ENCODE data around the gene GSTCD.
"Not testable (repeated sequence)": the region's sequence is repeated elsewhere in the genome, so short reads cannot be mapped to it uniquely, and the experiment has no call there.

GSTCD gene

DNA sequence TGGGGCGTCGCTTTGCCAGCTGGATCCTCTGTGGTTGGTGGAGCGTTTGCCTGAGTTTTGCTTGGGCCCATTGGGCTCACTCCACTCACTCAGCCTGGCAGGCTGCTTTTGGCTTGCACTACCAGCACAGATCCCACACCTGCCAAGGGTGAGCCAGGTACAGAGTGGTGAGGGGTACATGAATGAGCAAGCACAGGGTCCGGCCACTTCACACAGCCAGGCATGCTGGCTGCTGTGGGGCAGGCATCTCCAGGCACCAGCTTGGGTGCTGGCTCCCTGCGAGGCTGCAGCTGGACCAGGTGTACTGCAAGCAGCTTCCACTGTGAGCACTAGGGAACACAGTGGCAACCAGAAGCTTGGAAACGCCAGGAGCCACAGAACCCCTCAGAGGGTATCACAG is 126.6 kb downstream of the GSTCD start:
- DNase-seq (ENCODE audit: low spot score in 2 of 2) (no peak), ATAC-seq (replicated peaks; ENCODE audit: extremely low read depth, poor library complexity, severe bottlenecking) (no peak)
- no peaks in the 10 kb centered on the region for H3K27me3 Mint-ChIP-seq
- H3K4me1 Mint-ChIP-seq, result no peaks in the 10 kb centered on the region
- no peak overlapping the region for H3K27ac Mint-ChIP-seq (ENCODE audit: low read depth)
- H3K4me3 Mint-ChIP-seq, result no peak overlapping the region
- H3K36me3 Mint-ChIP-seq (ENCODE audit: insufficient read depth), result no peaks in the 10 kb centered on the region
- H3K9me3 Mint-ChIP-seq, result no peaks in the 10 kb centered on the region

DNA sequence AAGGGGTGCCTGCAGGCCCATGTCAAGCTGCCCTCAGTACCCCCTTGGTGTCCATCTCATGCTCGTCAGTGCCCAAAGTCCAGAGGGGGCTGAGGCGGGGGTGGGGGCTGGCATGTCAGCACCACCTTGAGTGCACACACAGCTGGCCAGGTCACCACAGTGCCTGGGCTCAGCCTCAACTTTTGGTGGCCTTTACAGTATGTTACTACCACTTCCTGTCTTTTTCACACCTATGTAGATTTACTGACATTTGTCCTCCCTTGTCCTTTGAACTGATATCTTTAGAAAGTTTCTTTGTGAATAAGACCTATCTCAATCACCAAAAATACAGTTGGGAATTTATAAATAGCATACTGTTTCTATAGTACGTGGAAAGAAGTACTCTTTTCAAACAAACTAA is 128.0 kb downstream of the GSTCD start:
- Mint-ChIP-seq H3K27ac (ENCODE audit: low read depth) (no peak overlapping the region), H3K27me3 (no peaks in the 10 kb centered on the region), H3K9me3 (no peaks in the 10 kb centered on the region), H3K4me3 (no peak overlapping the region), H3K36me3 (ENCODE audit: insufficient read depth) (no peaks in the 10 kb centered on the region), H3K4me1 (no peaks in the 10 kb centered on the region)
- DNase-seq (ENCODE audit: low spot score in 2 of 2) (no peak), ATAC-seq (replicated peaks; ENCODE audit: extremely low read depth, poor library complexity, severe bottlenecking) (no peak)

DNA sequence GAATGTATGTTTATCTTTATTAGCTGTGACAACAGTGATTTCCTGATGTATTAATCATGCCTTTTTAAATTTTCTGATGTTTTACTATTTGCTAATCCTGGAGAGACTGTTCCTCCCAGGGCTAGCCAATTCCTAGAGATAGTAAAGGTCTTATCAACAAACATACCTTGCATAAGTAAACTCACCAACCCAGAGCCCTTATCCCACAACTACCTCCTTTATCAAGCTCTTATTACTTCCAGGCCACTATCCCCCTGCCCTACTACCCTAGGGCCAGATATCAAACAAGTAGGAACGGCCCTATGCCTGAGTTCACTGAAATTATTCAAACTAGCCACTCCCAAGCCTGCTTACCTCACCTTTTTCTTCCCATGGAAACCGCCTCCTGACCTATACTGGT is 128.5 kb downstream of the GSTCD start:
- no peaks in the 10 kb centered on the region for H3K4me1 Mint-ChIP-seq
- no peaks in the 10 kb centered on the region for H3K36me3 Mint-ChIP-seq (ENCODE audit: insufficient read depth)
- H3K27ac Mint-ChIP-seq (ENCODE audit: low read depth), result no peak overlapping the region
- no peak overlapping the region for H3K4me3 Mint-ChIP-seq
- ATAC-seq (replicated peaks; ENCODE audit: extremely low read depth, poor library complexity, severe bottlenecking) (no peak), DNase-seq (ENCODE audit: low spot score in 2 of 2) (no peak)
- no peaks in the 10 kb centered on the region for H3K27me3 Mint-ChIP-seq
- H3K9me3 Mint-ChIP-seq, result no peaks in the 10 kb centered on the region

DNA sequence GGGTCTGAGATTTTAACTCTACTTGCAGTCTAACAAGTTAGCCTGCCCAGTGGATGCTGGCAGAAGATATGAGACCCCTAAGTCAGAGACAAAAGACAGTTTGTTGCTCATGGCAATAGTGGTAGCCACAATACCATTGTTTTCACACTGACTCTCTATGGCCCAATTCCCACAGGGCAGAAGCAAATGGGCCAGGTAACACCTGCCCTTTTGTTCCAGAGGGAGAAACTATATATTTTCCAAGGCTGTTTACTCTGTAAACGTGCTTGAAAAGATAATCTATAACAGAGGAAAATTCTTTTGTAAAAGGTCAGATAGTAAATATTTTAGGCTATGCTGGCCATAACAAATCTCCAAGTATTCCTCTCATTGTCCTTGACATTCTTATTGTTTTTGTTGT is 129.5 kb downstream of the GSTCD start:
- Mint-ChIP-seq H3K4me3 (no peak overlapping the region), H3K4me1 (no peaks in the 10 kb centered on the region), H3K9me3 (no peaks in the 10 kb centered on the region), H3K27ac (ENCODE audit: low read depth) (no peak overlapping the region), H3K36me3 (ENCODE audit: insufficient read depth) (no peaks in the 10 kb centered on the region), H3K27me3 (no peaks in the 10 kb centered on the region)
- DNase-seq (ENCODE audit: low spot score in 2 of 2) (no peak), ATAC-seq (replicated peaks; ENCODE audit: extremely low read depth, poor library complexity, severe bottlenecking) (no peak)

DNA sequence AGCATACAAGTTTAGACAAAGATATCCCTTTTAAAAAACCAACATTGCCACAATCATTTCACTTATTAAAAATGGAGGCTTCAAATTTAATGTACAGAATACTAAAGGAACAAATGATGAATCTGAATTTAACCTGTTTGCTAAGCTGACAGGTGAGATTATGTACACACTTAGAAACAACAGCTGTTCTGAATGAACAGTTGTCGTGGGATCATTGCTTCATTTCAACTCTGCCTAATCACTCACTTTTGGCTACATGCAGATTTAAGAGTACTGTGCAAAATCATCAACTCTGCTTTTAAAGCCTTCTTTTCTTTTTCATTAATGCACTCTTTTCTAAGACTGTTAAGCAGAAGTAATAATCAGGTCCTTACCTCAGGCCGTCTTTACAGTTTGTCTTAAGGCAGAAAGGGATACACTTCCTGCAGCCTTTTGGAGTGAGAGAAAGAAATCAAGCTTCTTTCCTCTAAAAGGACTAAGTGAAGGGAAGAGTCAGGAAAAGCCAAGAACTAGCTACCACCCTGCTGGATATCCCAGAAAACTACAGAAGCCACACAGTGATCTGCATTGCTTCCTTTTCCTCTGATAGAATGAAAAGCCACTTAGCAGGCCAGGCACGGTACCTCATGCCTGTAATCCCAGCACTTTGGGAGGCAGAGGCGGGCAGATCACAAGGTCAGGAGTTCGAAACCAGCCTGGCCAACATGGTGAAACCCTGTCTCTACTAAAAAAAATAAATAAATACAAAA is 132.0 kb downstream of the GSTCD start:
- no peak for ATAC-seq (replicated peaks; ENCODE audit: extremely low read depth, poor library complexity, severe bottlenecking)
- DNase-seq (ENCODE audit: low spot score in 2 of 2), result no peak
- no peaks in the 10 kb centered on the region for H3K4me1 Mint-ChIP-seq
- no peaks in the 10 kb centered on the region for H3K36me3 Mint-ChIP-seq (ENCODE audit: insufficient read depth)
- H3K9me3 Mint-ChIP-seq, result no peaks in the 10 kb centered on the region
- H3K27ac Mint-ChIP-seq (ENCODE audit: low read depth), result no peak overlapping the region
- no peaks in the 10 kb centered on the region for H3K27me3 Mint-ChIP-seq
- no peak overlapping the region for H3K4me3 Mint-ChIP-seq

DNA sequence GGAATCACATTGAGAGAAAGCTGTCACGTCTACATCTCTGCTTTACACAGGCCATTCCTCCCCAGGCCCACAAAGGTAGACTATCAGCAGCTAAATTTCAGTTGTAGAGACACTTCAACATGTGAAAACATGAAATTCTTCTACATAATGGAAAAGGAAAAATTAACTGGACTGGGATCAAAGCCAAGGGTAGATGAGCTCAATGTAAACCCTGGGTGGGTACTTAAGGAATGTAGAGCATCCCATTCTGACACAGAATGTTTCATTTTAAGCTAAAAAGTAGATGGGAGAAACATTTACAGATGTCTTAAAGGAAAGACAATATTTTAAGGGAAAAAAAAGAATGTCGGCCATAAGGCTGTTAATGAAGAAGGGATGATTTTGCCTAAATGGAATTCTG is 135.4 kb downstream of the GSTCD start:
- H3K9me3 Mint-ChIP-seq, result no peaks in the 10 kb centered on the region
- H3K4me3 Mint-ChIP-seq, result no peak overlapping the region
- H3K27me3 Mint-ChIP-seq, result no peaks in the 10 kb centered on the region
- no peaks in the 10 kb centered on the region for H3K36me3 Mint-ChIP-seq (ENCODE audit: insufficient read depth)
- no peak overlapping the region for H3K27ac Mint-ChIP-seq (ENCODE audit: low read depth)
- H3K4me1 Mint-ChIP-seq, result no peaks in the 10 kb centered on the region
- no peak for DNase-seq (ENCODE audit: low spot score in 2 of 2)
- ATAC-seq (replicated peaks; ENCODE audit: extremely low read depth, poor library complexity, severe bottlenecking), result no peak

DNA sequence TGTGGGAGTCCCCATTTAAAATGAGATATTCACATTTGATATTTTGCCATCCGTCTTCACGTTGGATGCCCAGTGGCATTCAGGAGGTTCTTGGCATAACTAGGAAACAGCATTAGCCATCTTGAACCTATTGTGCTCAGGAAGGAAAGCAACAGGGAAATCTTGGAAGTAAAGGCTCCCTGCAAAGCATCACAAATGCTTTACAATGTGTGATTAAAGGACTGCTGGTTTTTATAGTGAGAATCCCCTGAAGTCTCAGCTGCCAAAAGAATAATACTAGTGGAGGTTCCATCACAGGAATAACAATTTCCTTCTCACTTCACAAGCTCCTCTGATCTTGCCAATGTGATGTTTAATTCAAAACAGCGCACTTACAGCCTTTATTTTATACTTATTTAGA is 137.0 kb downstream of the GSTCD start:
- H3K4me3 Mint-ChIP-seq, result no peak overlapping the region
- H3K4me1 Mint-ChIP-seq, result no peaks in the 10 kb centered on the region
- H3K27me3 Mint-ChIP-seq, result no peaks in the 10 kb centered on the region
- no peak overlapping the region for H3K27ac Mint-ChIP-seq (ENCODE audit: low read depth)
- DNase-seq (ENCODE audit: low spot score in 2 of 2) (no peak), ATAC-seq (replicated peaks; ENCODE audit: extremely low read depth, poor library complexity, severe bottlenecking) (no peak)
- no peaks in the 10 kb centered on the region for H3K36me3 Mint-ChIP-seq (ENCODE audit: insufficient read depth)
- no peaks in the 10 kb centered on the region for H3K9me3 Mint-ChIP-seq

DNA sequence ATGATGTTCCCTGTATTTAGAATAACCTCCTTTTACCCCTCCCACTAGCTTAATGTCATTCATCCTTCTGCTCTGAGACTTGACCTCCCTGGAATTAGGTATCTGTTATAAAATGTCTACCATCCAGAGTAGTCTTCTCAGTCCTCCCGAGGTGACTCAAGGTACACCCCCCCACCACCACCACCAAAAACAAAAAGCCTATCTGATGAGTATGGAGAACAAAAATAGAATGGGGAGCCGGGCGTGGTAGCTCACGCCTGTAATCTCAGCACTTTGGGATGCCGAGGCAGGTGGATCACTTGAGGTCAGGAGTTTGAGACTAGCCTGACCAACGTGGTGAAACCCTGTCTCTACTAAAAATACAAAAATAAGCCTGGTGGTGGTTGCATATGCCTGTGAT is 139.8 kb downstream of the GSTCD start:
- H3K9me3 Mint-ChIP-seq; DNase-seq (ENCODE audit: low spot score in 2 of 2); ATAC-seq (replicated peaks; ENCODE audit: extremely low read depth, poor library complexity, severe bottlenecking); H3K4me1 Mint-ChIP-seq; H3K27me3 Mint-ChIP-seq; H3K36me3 Mint-ChIP-seq (ENCODE audit: insufficient read depth); H3K27ac Mint-ChIP-seq (ENCODE audit: low read depth); H3K4me3 Mint-ChIP-seq: not testable (repeated sequence)

DNA sequence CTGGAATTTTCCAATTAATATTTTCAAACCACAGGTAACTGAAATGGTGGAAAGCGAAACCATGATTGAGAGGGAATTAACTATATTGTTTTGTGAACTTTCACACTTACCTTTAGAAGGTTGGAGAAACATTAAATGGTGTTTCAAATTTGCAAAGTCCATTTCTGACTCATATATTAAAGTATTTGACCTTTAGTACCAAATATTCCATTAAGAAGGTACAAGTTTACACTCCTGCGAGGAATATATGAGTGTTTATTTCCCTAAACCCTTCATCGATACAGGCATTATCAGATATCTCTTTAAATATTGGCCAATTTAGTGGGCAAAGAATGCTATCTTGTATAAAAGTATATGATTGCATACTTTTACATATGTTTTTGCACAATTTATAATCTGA is 142.6 kb downstream of the GSTCD start:
- H3K36me3 Mint-ChIP-seq (ENCODE audit: insufficient read depth), result no peaks in the 10 kb centered on the region
- no peak overlapping the region for H3K27ac Mint-ChIP-seq (ENCODE audit: low read depth)
- no peaks in the 10 kb centered on the region for H3K4me1 Mint-ChIP-seq
- no peak overlapping the region for H3K4me3 Mint-ChIP-seq
- H3K9me3 Mint-ChIP-seq, result peaks cover 13% of the 10 kb centered on the region
- DNase-seq (ENCODE audit: low spot score in 2 of 2), result no peak
- H3K27me3 Mint-ChIP-seq, result no peaks in the 10 kb centered on the region
- ATAC-seq (replicated peaks; ENCODE audit: extremely low read depth, poor library complexity, severe bottlenecking), result no peak

DNA sequence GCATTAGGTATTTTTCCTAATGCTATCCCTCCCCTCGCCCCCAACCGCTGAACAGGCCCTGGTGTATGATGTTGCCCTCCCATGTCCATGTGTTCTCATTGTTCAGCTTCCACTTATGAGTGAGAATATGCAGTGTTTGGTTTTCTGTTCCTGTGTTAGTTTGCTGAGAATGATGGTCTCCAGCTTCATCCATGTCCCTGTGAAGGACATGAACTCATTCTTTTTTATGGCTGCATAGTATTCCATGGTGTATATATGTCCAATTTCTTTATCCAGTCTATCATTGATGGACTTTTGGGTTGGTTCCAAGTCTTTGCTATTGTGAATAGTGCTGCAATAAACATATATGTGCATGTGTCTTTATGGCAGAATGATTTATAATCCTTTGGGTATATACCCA is 143.6 kb downstream of the GSTCD start:
- H3K4me1 Mint-ChIP-seq; DNase-seq (ENCODE audit: low spot score in 2 of 2); ATAC-seq (replicated peaks; ENCODE audit: extremely low read depth, poor library complexity, severe bottlenecking); H3K27ac Mint-ChIP-seq (ENCODE audit: low read depth); H3K36me3 Mint-ChIP-seq (ENCODE audit: insufficient read depth); H3K4me3 Mint-ChIP-seq; H3K27me3 Mint-ChIP-seq: not testable (repeated sequence)
- peaks cover 20% of the 10 kb centered on the region for H3K9me3 Mint-ChIP-seq

DNA sequence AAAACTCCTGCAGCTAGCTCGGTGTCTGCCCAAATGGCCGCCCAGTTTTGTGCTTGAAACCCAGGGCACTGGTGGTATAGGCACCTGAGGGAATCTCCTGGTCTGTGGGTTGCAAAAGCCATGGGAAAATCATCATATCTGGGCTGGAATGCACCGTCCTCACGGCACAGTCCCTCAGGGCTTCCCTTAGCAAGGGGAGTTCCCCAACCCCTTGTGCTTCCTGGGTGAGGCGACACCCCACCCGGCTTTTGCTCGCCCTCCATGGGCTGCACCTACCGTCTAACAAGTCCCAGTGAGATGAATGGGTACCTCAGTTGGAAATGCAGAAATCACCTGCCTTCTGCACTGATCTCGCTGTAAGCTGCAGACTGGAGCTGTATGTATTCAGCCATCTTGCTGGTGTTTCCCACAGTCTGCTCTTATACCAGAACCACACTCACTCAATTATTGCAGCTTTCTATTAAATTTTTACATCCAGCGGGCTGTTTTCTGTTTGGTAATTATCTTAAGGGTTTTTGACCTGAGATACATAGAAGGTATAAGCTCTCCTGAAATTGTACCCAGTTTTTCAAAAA is 150.0 kb downstream of the GSTCD start:
- Mint-ChIP-seq H3K4me3 (no peak overlapping the region), H3K27me3 (no peaks in the 10 kb centered on the region), H3K27ac (ENCODE audit: low read depth) (no peak overlapping the region), H3K9me3 (peaks cover 39% of the 10 kb centered on the region), H3K4me1 (no peaks in the 10 kb centered on the region), H3K36me3 (ENCODE audit: insufficient read depth) (peaks cover 4% of the 10 kb centered on the region)
- ATAC-seq (replicated peaks; ENCODE audit: extremely low read depth, poor library complexity, severe bottlenecking), result no peak
- DNase-seq (ENCODE audit: low spot score in 2 of 2), result no peak

DNA sequence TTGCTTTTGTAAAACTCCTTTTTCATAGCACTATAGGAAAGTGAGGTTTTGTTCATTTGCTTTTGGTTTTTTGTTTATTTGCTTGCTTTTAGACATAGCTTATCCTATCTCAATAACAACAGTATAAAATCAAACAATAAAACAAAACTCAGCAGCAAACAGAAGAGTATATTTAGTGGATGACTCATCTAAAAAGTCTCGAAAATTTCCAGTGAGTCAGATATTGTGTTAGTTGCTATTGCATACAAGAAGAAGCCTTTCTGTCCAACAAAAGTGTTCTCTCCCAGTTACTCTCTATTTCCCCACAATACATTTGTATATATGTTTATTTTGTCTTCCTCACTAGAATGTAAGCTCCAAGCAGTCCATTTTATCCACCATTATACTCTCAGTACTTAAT is 150.6 kb downstream of the GSTCD start:
- no peaks in the 10 kb centered on the region for H3K4me1 Mint-ChIP-seq
- no peaks in the 10 kb centered on the region for H3K27me3 Mint-ChIP-seq
- peaks cover 39% of the 10 kb centered on the region for H3K9me3 Mint-ChIP-seq
- DNase-seq (ENCODE audit: low spot score in 2 of 2) (no peak), ATAC-seq (replicated peaks; ENCODE audit: extremely low read depth, poor library complexity, severe bottlenecking) (no peak)
- no peak overlapping the region for H3K4me3 Mint-ChIP-seq
- H3K27ac Mint-ChIP-seq (ENCODE audit: low read depth), result no peak overlapping the region
- H3K36me3 Mint-ChIP-seq (ENCODE audit: insufficient read depth), result peaks cover 4% of the 10 kb centered on the region

DNA sequence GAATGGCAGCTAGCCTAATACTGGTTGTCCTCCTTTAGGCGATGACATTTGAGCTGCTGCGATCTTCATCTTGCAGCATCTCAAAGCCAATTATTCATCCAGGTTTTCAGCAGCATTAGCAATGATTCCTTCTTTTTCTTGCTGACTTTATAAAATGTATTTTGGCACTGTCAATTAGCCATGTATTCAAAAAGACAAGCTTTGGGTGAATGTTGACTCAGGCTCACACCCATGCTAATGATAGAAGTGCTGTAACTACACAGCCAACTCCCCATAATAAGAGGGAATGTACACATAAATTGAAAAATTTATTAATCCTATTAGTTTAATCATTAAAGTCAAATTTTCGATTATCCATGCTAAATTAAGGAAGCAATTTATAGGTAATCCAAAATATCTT is 162.4 kb downstream of the GSTCD start:
- ATAC-seq (replicated peaks; ENCODE audit: extremely low read depth, poor library complexity, severe bottlenecking) (no peak), DNase-seq (ENCODE audit: low spot score in 2 of 2) (no peak)
- Mint-ChIP-seq H3K9me3 (no peaks in the 10 kb centered on the region), H3K27me3 (peaks cover 11% of the 10 kb centered on the region), H3K36me3 (ENCODE audit: insufficient read depth) (no peaks in the 10 kb centered on the region), H3K27ac (ENCODE audit: low read depth) (no peak overlapping the region), H3K4me1 (no peaks in the 10 kb centered on the region), H3K4me3 (no peak overlapping the region)

Data from central memory CD8-positive, alpha-beta T cell (primary cell).